Ascending aorta (tissue), 2 donors: ENCODE data around the gene SEC14L3. TPM values are rescaled to one million over a fixed set of nuclear protein-coding genes. Genes with fewer than 3 reads are reported as not detected.

ENCODE experiments used
- DNase-seq, 2 donors: peaks; one replicate each; pipeline ENCODE4 v3.0.0-alpha.2; 2019; ENCODE audit warnings: low spot score in 2 of 2
- H3K27ac ChIP-seq, 2 donors: fragments of 200-600 bp; sonication (generic); one replicate each; pipeline ENCODE4 v1.5.1; 2016 to 2017; ENCODE audit warnings: mild to moderate bottlenecking in 1 of 2
- H3K27me3 ChIP-seq: fragments of 200-600 bp; sonication (generic); one replicate; pipeline ENCODE4 v1.5.1; 2017
- H3K36me3 ChIP-seq, 2 donors: fragments of 200-600 bp; sonication (generic); one replicate each; pipeline ENCODE4 v1.5.1; 2016
- H3K4me1 ChIP-seq, 2 donors: fragments of 200-600 bp; sonication (generic); one replicate each; pipeline ENCODE4 v1.5.1; 2016 to 2017; ENCODE audit warnings: mild to moderate bottlenecking in 1 of 2
- H3K4me3 ChIP-seq, 2 donors: fragments of 200-600 bp; sonication (generic); one replicate each; pipeline ENCODE4 v1.5.1; 2016 to 2017; ENCODE audit warnings: mild to moderate bottlenecking in 1 of 2
- H3K9me3 ChIP-seq, 2 donors: fragments of 200-600 bp; sonication (generic); one replicate each; pipeline ENCODE4 v1.5.1; 2016
- intact Hi-C: fragments of 100-400 bp; cut with DNase I; formaldehyde crosslinking; loops from one replicate; pipeline ENCODE4 v1.15.1; 2023
- total RNA-seq: library from RNA; depleted of rRNA; stranded (reverse); fragments of >200 nt; gene quantifications from one replicate; pipeline ENCODE4 v1.1.0, GENCODE V29; 2016
- TF ChIP-seq, protein P1 (sequence below), 3 experiments: fragments of 200-600 bp in 2 of 3; fragments of 450-650 bp in 1 of 3; sonication (generic) in 2 of 3; IDR thresholded peaks; one replicate each; pipeline ENCODE4 v1.5.1; 2016 to 2019; ENCODE audit warnings: antibody characterized with exemption in 3 of 3, mild to moderate bottlenecking in 1 of 3, moderate library complexity in 1 of 3

The SEC14L3 gene
- total RNA-seq, 1 donor from 2014 or later: not detected

DNA sequence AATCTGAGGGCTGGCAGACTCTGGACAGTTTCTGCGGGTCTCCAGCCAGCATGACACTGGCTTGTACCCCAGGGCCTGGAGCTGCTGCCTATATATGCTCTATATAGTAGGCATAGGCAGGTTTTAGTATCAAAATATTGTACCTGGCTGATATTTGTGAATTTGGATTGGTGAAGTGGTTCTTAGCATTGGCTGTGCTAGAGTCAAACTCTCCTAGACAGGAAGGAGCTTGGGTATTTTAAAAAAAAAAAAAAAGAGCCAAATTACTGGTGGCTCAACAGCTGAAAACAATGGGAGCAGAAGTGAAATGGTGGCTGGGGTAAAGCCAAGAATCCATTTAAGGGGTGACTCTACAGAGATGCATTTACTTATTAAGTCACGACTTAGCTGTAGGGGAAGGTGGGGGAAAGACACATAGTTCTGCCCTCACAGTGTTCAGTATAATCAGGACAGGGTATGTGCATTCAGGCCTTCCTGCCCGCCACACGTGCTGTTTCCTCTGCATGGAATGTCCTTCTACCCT is 57.2 kb downstream of the SEC14L3 start:
- Histone ChIP-seq H3K36me3 (peaks cover 23 to 52% of the 10 kb centered on the region in 2 donors), H3K27me3 (no peaks in the 10 kb centered on the region), H3K9me3 (no peaks in the 10 kb centered on the region), H3K4me3 (no peak overlapping the region), H3K4me1 (no peaks in the 10 kb centered on the region), H3K27ac (no peak overlapping the region)
- intact Hi-C loops: no loop called here
- TF ChIP-seq, protein P1, sequence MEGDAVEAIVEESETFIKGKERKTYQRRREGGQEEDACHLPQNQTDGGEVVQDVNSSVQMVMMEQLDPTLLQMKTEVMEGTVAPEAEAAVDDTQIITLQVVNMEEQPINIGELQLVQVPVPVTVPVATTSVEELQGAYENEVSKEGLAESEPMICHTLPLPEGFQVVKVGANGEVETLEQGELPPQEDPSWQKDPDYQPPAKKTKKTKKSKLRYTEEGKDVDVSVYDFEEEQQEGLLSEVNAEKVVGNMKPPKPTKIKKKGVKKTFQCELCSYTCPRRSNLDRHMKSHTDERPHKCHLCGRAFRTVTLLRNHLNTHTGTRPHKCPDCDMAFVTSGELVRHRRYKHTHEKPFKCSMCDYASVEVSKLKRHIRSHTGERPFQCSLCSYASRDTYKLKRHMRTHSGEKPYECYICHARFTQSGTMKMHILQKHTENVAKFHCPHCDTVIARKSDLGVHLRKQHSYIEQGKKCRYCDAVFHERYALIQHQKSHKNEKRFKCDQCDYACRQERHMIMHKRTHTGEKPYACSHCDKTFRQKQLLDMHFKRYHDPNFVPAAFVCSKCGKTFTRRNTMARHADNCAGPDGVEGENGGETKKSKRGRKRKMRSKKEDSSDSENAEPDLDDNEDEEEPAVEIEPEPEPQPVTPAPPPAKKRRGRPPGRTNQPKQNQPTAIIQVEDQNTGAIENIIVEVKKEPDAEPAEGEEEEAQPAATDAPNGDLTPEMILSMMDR (IDR thresholded peaks at IDR 0.05): no peak
- no peak for DNase-seq

- Histone ChIP-seq H3K36me3 (peaks cover 25 to 51% of the 10 kb centered on the region in 2 donors), H3K4me3 (no peak overlapping the region), H3K9me3 (no peaks in the 10 kb centered on the region), H3K27ac (no peak overlapping the region), H3K27me3 (no peaks in the 10 kb centered on the region), H3K4me1 (no peaks in the 10 kb centered on the region)
- intact Hi-C loops: no loop called here
- DNase-seq: no peak
- TF ChIP-seq, protein P1 (IDR thresholded peaks at IDR 0.05): no peak
Observed at GRCh38 chr22:30413745-30414524, 57.9 kb downstream of the SEC14L3 start.

GRCh38 chr22:30413001-30413400 is 58.8 kb downstream of the SEC14L3 start:
- Histone ChIP-seq H3K36me3 (peaks cover 20 to 42% of the 10 kb centered on the region in 2 donors), H3K4me1 (no peaks in the 10 kb centered on the region), H3K9me3 (no peaks in the 10 kb centered on the region), H3K27ac (no peak overlapping the region), H3K27me3 (no peaks in the 10 kb centered on the region), H3K4me3 (no peak overlapping the region)
- TF ChIP-seq, protein P1 (IDR thresholded peaks at IDR 0.05): no peak
- intact Hi-C loops: no loop called here
- no peak for DNase-seq

DNA sequence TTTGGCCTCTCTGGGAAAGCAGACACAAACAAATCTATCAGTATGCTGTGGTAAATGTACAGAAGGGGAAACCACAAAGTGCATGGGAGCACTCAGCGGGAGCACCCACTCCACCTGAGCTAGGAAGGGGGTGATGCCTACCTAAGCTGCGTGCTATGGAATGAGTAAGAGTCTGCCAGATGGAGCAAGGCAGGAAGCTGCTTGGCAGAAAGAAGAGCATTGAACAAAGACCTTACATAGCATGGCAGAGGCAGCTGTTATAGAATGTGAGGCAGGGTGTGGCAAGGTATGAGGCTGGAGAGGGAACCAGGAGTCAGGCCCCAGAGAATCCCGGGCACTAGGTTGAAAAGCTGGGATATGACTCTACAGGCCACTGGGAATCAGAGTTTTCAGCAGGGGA is 60.0 kb downstream of the SEC14L3 start:
- no peaks in the 10 kb centered on the region for H3K9me3 ChIP-seq
- intact Hi-C loops: no loop called here
- H3K27me3 ChIP-seq: no peaks in the 10 kb centered on the region
- no peak overlapping the region for H3K4me3 ChIP-seq
- H3K36me3 ChIP-seq: peaks cover 23 to 30% of the 10 kb centered on the region in 2 donors
- DNase-seq: no peak
- H3K4me1 ChIP-seq: no peaks in the 10 kb centered on the region
- TF ChIP-seq, protein P1 (IDR thresholded peaks at IDR 0.05): no peak
- no peak overlapping the region for H3K27ac ChIP-seq

Other genes starting within 250 kb of the SEC14L3 start
- not detected for gene LIF, start 225.3 kb downstream of the SEC14L3 start, total RNA-seq
- gene OSM, start 205.2 kb downstream of the SEC14L3 start, total RNA-seq: not detected
- gene CASTOR1, start 182.5 kb downstream of the SEC14L3 start, total RNA-seq: 55.9 TPM
- 107 TPM for gene TBC1D10A, start 145.1 kb downstream of the SEC14L3 start, total RNA-seq
- 92.9 TPM for gene SF3A1, start 115.1 kb downstream of the SEC14L3 start, total RNA-seq
- 7.0 TPM for gene CCDC157, start 115.0 kb downstream of the SEC14L3 start, total RNA-seq
- gene RNF215, start 84.6 kb downstream of the SEC14L3 start, total RNA-seq: 6.7 TPM
- gene SEC14L2, start 75.0 kb downstream of the SEC14L3 start, total RNA-seq: 3.0 TPM
- 4.5 TPM for gene MTFP1, start 46.2 kb downstream of the SEC14L3 start, total RNA-seq
- not detected for gene SEC14L4, start 33.7 kb upstream of the SEC14L3 start, total RNA-seq
- not detected for gene SEC14L6, start 74.7 kb upstream of the SEC14L3 start, total RNA-seq
- gene GAL3ST1, start 102.6 kb upstream of the SEC14L3 start, total RNA-seq: not detected
- gene PES1, start 119.9 kb upstream of the SEC14L3 start, total RNA-seq: 24.7 TPM
- gene TCN2, start 135.2 kb upstream of the SEC14L3 start, total RNA-seq: 56.8 TPM
- gene SLC35E4, start 163.8 kb upstream of the SEC14L3 start, total RNA-seq: 38.1 TPM
- 0.21 TPM for gene DUSP18, start 195.9 kb upstream of the SEC14L3 start, total RNA-seq
- gene OSBP2, start 222.9 kb upstream of the SEC14L3 start, total RNA-seq: 0.53 TPM